Esophagus squamous epithelium (tissue), 5 donors: ENCODE measurements around the gene MTERF1. TPM values are rescaled to one million over a fixed set of nuclear protein-coding genes. Genes with fewer than 3 reads are reported as not detected.

Experiments
- DNase-seq: peaks from one replicate; lab custom pipeline; 2025; lab: John Stamatoyannopoulos, UW
- H3K27ac ChIP-seq, 4 donors: fragments of 200-600 bp; sonication (generic); one replicate each; pipeline ENCODE4 v1.5.1; 2016 to 2019; ENCODE audit warnings: mild to moderate bottlenecking in 1 of 4
- H3K27me3 ChIP-seq, 4 donors: fragments of 200-600 bp; sonication (generic); 1 replicate in 3 of 4; 2 replicates in 1 of 4; pipeline versions ENCODE4 v1.5.1 to v1.6.0; 2017 to 2021; ENCODE audit warnings: antibody characterized with exemption in 1 of 4
- H3K36me3 ChIP-seq, 3 donors: fragments of 200-600 bp; sonication (generic); one replicate each; pipeline ENCODE4 v1.5.1; 2016 to 2019
- H3K4me1 ChIP-seq, 3 donors: fragments of 200-600 bp; sonication (generic); one replicate each; pipeline ENCODE4 v1.5.1; 2017 to 2019
- H3K4me3 ChIP-seq, 4 donors: fragments of 200-600 bp; sonication (generic); 1 replicate in 3 of 4; 2 replicates in 1 of 4; pipeline ENCODE4 v1.5.1; 2016 to 2019; ENCODE audit warnings: mild to moderate bottlenecking in 2 of 4, moderate library complexity in 1 of 4
- H3K9me3 ChIP-seq, 3 donors: fragments of 200-600 bp; sonication (generic); one replicate each; pipeline ENCODE4 v1.5.1; 2016 to 2019
- CTCF ChIP-seq, 6 experiments: fragments of 450-650 bp in 4 of 6; fragments of 200-600 bp in 2 of 6; sonication (generic) in 2 of 6; IDR thresholded peaks; one replicate each; pipeline ENCODE4 v1.5.1; 2016 to 2019; ENCODE audit warnings: antibody characterized with exemption in 6 of 6, mild to moderate bottlenecking in 4 of 6, moderate library complexity in 4 of 6
- POLR2A ChIP-seq, 4 donors: fragments of 450-650 bp; IDR thresholded peaks; one replicate each; pipeline ENCODE4 v1.6.1; 2017; ENCODE audit warnings: antibody characterized with exemption in 4 of 4, mild to moderate bottlenecking in 4 of 4, moderate library complexity in 3 of 4
- WGBS, 2 donors: methylation state at CpG; one replicate each; pipeline ENCODE4 v1.1.5; 2018; 5-methylcytosine and 5-hydroxymethylcytosine counted together
- intact Hi-C: fragments of 100-400 bp; cut with DNase I; formaldehyde crosslinking; loops from one replicate; pipeline ENCODE4 v1.15.0; 2022
- total RNA-seq, 4 donors: library from RNA; depleted of rRNA; stranded (reverse); fragments of >200 nt; gene quantifications; one replicate each; pipeline ENCODE4 v1.1.0, GENCODE V29; 2016
- donor health status: DM: yes; HTN: yes; CAD: no.

MTERF1 gene
- total RNA-seq, 4 donors from 2014 or later = 6.3 to 9.9 (median 9.2) TPM

DNA sequence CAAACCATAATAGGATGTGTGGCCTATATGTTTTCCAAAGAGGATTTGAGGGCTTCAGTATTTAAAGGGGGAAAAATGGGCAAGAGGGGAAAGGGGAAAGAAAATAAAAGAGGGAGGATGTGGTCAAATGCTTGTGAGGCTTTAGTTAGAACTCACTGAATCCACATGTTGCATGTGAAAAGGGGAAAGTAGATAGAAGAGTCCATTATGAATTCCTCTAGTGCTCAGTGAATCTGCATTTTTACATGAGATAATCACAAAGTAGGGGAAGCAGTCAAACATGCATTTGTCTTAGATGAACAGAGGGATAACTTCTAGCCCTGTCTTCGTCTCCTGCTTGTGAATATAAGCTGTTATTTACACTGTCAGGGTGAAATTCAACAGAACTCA is 35.5 kb upstream of the MTERF1 start:
- WGBS, 2 donors = 75% methylated on average over 1 of the region's 1 CpG
- intact Hi-C loops = no loop called here
- TF ChIP-seq POLR2A (IDR thresholded peaks at IDR 0.05) (no peak), CTCF (IDR thresholded peaks at IDR 0.05) (no peak)

GRCh38 chr7:91915401-91916050 is 35.0 kb upstream of the MTERF1 start:
- intact Hi-C loops = no loop called here
- Histone ChIP-seq H3K36me3 (no peaks in the 10 kb centered on the region), H3K9me3 (no peaks in the 10 kb centered on the region), H3K4me3 (no peak overlapping the region), H3K27me3 (no peaks in the 10 kb centered on the region), H3K27ac (no peak overlapping the region), H3K4me1 (peaks cover 0 to 4% (median 0%) of the 10 kb centered on the region in 3 donors)
- WGBS, 2 donors = 72 to 94% methylated on average over 3 of the region's 3 CpGs
- DNase-seq = no peak
- TF ChIP-seq POLR2A (IDR thresholded peaks at IDR 0.05) (no peak), CTCF (IDR thresholded peaks at IDR 0.05) (no peak)

More for the DNA sequence above, 35.5 kb upstream of the MTERF1 start:
- no peaks in the 10 kb centered on the region for H3K9me3 ChIP-seq
- no peak overlapping the region for H3K4me3 ChIP-seq
- DNase-seq = no peak
- H3K27me3 ChIP-seq = no peaks in the 10 kb centered on the region
- no peak overlapping the region for H3K27ac ChIP-seq
- H3K4me1 ChIP-seq = peaks cover 0 to 4% (median 0%) of the 10 kb centered on the region in 3 donors
- no peaks in the 10 kb centered on the region for H3K36me3 ChIP-seq

DNA sequence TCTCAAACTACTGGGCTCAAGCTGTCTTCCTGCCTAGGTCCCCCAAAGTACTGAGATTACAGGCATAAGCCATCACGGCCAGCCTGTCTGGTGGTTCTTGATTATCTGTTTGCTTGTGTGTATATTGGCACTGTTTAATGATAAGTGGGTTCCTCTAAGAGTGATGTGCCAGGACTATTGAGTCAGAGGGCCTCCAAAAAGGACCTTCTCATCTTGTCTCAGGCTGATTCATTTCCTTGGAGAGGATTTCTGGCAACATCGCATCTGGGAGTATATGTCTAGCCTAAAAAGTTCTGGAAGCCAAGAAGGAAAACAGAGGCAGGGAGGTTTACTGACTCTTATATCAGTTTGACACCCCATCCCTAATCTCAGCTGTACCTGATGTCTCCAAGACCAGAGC is 33.1 kb upstream of the MTERF1 start:
- Histone ChIP-seq H3K36me3 (no peaks in the 10 kb centered on the region), H3K27ac (no peak overlapping the region), H3K27me3 (no peaks in the 10 kb centered on the region), H3K4me1 (peaks cover 0 to 4% (median 0%) of the 10 kb centered on the region in 3 donors), H3K4me3 (no peak overlapping the region), H3K9me3 (no peaks in the 10 kb centered on the region)
- no peak for DNase-seq
- TF ChIP-seq POLR2A (IDR thresholded peaks at IDR 0.05) (no peak), CTCF (IDR thresholded peaks at IDR 0.05) (no peak)
- intact Hi-C loops = no loop called here
- 71 to 90% methylated on average over 1 to 2 of the region's 2 CpGs for WGBS, 2 donors

DNA sequence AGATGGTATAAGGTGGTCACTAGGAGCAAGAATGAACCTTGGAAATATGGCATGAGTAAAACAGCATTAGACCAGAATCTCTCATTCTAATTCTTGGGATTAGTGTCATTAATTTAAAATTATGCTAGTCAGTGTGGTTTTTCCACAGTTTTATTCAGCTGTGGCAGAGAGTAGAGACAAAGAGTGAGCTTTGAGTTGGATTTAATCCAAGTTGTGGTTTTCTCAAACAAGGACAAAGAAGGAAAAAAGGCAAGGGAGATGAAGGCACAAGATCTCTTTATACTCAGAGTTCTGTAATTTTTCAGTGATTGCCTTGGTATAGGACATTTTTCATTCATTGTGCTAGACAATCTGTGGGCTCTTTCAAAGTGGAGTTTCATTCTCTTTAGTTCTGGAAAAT is 32.0 kb upstream of the MTERF1 start:
- intact Hi-C loops = no loop called here
- no peak overlapping the region for H3K4me3 ChIP-seq
- no peak for DNase-seq
- H3K4me1 ChIP-seq = peaks cover 0 to 4% (median 0%) of the 10 kb centered on the region in 3 donors
- TF ChIP-seq POLR2A (IDR thresholded peaks at IDR 0.05) (no peak), CTCF (IDR thresholded peaks at IDR 0.05) (no peak)
- no peaks in the 10 kb centered on the region for H3K36me3 ChIP-seq
- H3K27ac ChIP-seq = no peak overlapping the region
- no peaks in the 10 kb centered on the region for H3K9me3 ChIP-seq
- H3K27me3 ChIP-seq = no peaks in the 10 kb centered on the region

DNA sequence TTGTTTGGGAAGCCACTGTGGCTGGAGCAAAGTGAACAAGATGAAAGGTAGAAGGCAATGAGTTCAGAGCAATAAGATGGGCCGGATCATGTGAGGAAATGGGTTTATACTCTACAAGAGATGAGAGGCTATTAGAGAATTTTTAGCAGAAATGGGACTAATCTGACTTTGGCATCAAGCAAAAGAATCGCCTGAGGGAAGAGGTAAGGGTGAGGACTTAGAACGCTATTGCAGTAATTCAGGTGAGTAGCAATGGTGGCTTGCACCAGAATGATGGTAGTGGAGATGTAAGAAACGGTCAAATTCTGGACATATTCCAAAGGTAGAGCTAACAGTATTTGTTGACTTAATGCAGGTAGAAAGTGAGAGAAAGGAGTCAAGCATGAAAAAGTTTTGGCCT is 30.6 kb upstream of the MTERF1 start:
- 87 to 91% methylated on average over 4 of the region's 4 CpGs for WGBS, 2 donors
- TF ChIP-seq CTCF (IDR thresholded peaks at IDR 0.05) = no peak
- no peak for TF ChIP-seq POLR2A (IDR thresholded peaks at IDR 0.05)
- intact Hi-C loops = no loop called here
- Histone ChIP-seq H3K4me3 (no peak overlapping the region), H3K36me3 (no peaks in the 10 kb centered on the region), H3K4me1 (peaks cover 0 to 4% (median 0%) of the 10 kb centered on the region in 3 donors), H3K9me3 (no peaks in the 10 kb centered on the region), H3K27me3 (no peaks in the 10 kb centered on the region), H3K27ac (no peak overlapping the region)
- no peak for DNase-seq
